GM19455 (cell line): ENCODE measurements around the gene ZBTB7C.

ENCODE experiments used
- ATAC-seq: cut with Tn5 transposase; IDR thresholded peaks from one replicate; pipeline ENCODE4 v1.9.1; 2021; ENCODE audit not compliant: unreplicated experiment

The ZBTB7C gene

GRCh38 chr18:48197819-48198218, 211.4 kb downstream of the ZBTB7C start:
- ATAC-seq: no peak

- no peak for ATAC-seq
These were observed 213.4 kb downstream of the ZBTB7C start for GRCh38 chr18:48195787-48196186.

- ATAC-seq: no peak
These were observed 214.5 kb downstream of the ZBTB7C start for GRCh38 chr18:48194591-48195181.

- ATAC-seq: no peak
These were observed 215.4 kb downstream of the ZBTB7C start for GRCh38 chr18:48193521-48194492.

GRCh38 chr18:48192542-48192941, 216.6 kb downstream of the ZBTB7C start:
- no peak for ATAC-seq

GRCh38 chr18:48191494-48191893, 217.7 kb downstream of the ZBTB7C start:
- ATAC-seq: no peak

GRCh38 chr18:48190994-48191393, 218.2 kb downstream of the ZBTB7C start:
- no peak for ATAC-seq

GRCh38 chr18:48188609-48189008, 220.6 kb downstream of the ZBTB7C start:
- ATAC-seq: no peak

- ATAC-seq: no peak
These were observed 222.3 kb downstream of the ZBTB7C start for GRCh38 chr18:48186861-48187260.

GRCh38 chr18:48186131-48186766, 222.9 kb downstream of the ZBTB7C start:
- no peak for ATAC-seq

- no peak for ATAC-seq
These were observed 225.1 kb downstream of the ZBTB7C start for GRCh38 chr18:48184118-48184517.

GRCh38 chr18:48183613-48184012, 225.6 kb downstream of the ZBTB7C start:
- ATAC-seq: no peak

GRCh38 chr18:48182779-48183178, 226.4 kb downstream of the ZBTB7C start:
- no peak for ATAC-seq

GRCh38 chr18:48181857-48182256, 227.3 kb downstream of the ZBTB7C start:
- ATAC-seq: no peak

- no peak for ATAC-seq
These were observed 227.9 kb downstream of the ZBTB7C start for GRCh38 chr18:48181087-48181823.

- no peak for ATAC-seq
These were observed 229.5 kb downstream of the ZBTB7C start for GRCh38 chr18:48179666-48180065.

GRCh38 chr18:48179001-48179400, 230.2 kb downstream of the ZBTB7C start:
- ATAC-seq: no peak

GRCh38 chr18:48176909-48177308, 232.3 kb downstream of the ZBTB7C start:
- ATAC-seq: no peak

- no peak for ATAC-seq
These were observed 235.6 kb downstream of the ZBTB7C start for GRCh38 chr18:48173557-48173956.

- ATAC-seq: no peak
These were observed 236.8 kb downstream of the ZBTB7C start for GRCh38 chr18:48172226-48173006.
